GM10248 (cell line): Measurements from ENCODE around the gene ZNF674.

Experiments used
- CTCF ChIA-PET: fragments of 300-600 bp; sonication (Branson Sonifier 250); formaldehyde crosslinking; extraction: SDS; loops from one replicate; lab custom pipeline; 2021; ENCODE audit warnings: antibody characterized with exemption; lab: Yijun Ruan, JAX
- POLR2A ChIA-PET: fragments of 350-650 bp; sonication (Branson Sonifier 250); formaldehyde crosslinking; extraction: SDS; loops from one replicate; lab custom pipeline; 2020; ENCODE audit warnings: antibody characterized with exemption; lab: Yijun Ruan, JAX
- DNase-seq: peaks from one replicate; pipeline ENCODE4 v3.0.0; 2012; ENCODE audit errors: extremely low spot score
- TF ChIP-seq, protein P1 (sequence below): IDR thresholded peaks from 2 replicates; pipeline ENCODE4 v1.5.1; 2012; ENCODE audit warnings: mild to moderate bottlenecking, low read depth; ENCODE audit errors: extremely low read depth, missing control alignments, control extremely low read depth

The ZNF674 gene

DNA sequence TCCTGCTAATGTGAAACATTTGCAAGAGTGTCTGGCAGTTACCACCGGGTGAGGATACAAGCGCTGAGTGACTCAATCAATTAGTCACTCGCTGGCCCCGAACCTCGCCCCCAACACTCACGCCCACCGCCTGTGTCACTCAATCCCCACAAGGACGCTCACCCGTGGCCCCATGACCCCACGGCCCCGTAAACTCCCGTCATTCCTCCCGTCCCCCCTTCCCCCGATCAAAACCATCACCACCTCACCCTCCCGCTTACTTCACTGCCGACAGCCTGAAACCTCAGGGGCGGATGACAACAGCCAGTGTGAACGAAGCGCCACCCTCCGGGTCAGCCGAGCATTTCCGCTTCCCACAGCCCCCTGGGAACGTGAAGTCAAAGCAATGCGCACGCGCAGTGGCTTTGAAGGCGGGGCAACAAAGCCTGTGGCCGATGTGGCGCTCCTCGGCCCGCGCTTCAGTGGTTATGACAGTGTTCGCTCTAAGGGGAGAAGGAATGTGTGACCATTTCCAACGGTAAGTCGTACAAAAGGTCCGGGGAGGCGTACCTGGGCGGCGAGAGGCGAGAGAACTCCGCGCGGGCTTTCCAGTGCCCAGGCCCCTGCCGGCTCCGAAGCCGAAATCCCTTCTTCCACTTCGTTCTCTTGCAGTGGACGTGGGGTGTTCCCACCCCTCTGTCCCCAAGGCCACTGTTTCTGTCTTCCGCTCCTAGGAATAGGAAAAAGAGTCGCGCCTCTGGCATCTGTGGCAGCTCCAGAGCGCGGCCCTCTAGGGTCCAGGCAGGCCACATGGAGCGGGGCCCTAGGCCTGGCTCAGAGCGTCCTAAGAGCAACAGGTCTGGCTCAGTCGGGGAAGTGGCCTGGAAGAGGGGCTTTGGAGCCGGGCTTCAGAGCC is at the start of gene ZNF674:
ZNF674 (minus strand) TSS at position 311 of the 895 bp plus-strand sequence. CDS start 3,334 bp downstream, outside the sequence.
- TF ChIP-seq, protein P1, sequence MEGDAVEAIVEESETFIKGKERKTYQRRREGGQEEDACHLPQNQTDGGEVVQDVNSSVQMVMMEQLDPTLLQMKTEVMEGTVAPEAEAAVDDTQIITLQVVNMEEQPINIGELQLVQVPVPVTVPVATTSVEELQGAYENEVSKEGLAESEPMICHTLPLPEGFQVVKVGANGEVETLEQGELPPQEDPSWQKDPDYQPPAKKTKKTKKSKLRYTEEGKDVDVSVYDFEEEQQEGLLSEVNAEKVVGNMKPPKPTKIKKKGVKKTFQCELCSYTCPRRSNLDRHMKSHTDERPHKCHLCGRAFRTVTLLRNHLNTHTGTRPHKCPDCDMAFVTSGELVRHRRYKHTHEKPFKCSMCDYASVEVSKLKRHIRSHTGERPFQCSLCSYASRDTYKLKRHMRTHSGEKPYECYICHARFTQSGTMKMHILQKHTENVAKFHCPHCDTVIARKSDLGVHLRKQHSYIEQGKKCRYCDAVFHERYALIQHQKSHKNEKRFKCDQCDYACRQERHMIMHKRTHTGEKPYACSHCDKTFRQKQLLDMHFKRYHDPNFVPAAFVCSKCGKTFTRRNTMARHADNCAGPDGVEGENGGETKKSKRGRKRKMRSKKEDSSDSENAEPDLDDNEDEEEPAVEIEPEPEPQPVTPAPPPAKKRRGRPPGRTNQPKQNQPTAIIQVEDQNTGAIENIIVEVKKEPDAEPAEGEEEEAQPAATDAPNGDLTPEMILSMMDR: peak; percentile 38
- ChIA-PET POLR2A (no interaction called here), CTCF (interaction anchor here (0.8 kb wide), 1 partner anchor 19 kb away, joined by 3 read pairs; no protein-coding TSS in a partner anchor)

DNA sequence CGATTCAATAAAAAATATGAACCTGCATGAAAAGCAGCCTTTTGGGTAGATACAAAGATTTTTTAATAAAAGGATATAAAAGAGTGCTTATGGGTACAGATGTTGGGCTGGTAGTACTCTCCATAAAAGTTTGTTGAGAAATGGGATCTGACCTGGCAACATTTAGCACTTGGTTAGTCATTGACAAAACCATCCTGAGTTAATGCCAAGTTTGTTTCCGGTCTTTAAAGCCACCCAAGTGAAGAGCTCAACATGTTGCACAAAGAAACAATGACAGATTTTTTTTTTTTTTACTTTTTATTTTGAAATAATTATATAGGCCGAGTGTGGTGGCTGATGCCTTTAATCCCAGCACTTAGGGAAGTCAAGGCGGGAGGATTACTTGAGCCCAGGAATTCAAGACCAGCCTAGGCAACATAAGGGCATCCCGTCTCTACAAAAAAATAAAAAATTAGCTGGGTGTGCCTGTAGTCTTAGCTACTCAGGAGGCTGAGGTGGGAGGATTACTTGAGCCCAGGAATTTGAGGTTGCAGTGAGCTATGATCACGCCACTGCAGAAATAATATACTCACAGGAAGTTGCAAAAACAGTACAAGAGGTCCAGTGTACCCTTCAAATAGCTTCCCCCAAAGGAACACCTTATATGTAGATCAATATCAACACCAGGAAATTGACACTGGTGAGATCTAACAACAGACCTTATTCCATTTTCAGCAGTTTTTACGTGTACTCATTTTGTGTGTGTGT is 44.9 kb upstream of the ZNF674 start:
- ChIA-PET CTCF (interaction anchor here (0.9 kb wide), 1 partner anchor 10 kb away, joined by 3 read pairs; no protein-coding TSS in a partner anchor), POLR2A (no interaction called here)
- DNase-seq: no peak
- TF ChIP-seq, protein P1: no peak

More for the DNA sequence above, at the start of gene ZNF674:
- DNase-seq: peak; percentile 89

DNA sequence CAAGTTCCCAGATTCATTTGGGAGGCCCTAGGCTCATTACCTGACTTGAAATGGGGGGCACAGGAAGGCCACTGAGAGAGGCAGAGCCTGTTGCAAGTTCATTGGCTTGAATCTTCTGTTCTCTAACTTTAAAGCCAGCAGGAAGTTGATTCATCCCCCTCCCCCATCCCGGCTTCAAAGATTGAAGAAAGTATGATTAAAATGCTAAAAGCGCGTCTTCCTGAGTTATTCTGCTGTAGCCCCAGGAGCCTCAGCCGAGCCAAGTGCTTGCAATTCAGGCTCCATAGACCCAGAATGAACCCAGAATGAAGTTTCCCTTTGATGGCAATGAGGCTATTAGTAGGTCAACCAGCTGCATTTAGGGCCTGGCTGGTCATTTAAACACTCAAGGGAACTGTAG is 43.0 kb upstream of the ZNF674 start:
- POLR2A ChIA-PET: no interaction called here
- TF ChIP-seq, protein P1: no peak
- no peak for DNase-seq
- CTCF ChIA-PET: interaction anchor here (1.5 to 1.7 kb wide), 2 partner anchors 11 to 113 kb away, joined by 3 to 4 read pairs; no protein-coding TSS in a partner anchor

DNA sequence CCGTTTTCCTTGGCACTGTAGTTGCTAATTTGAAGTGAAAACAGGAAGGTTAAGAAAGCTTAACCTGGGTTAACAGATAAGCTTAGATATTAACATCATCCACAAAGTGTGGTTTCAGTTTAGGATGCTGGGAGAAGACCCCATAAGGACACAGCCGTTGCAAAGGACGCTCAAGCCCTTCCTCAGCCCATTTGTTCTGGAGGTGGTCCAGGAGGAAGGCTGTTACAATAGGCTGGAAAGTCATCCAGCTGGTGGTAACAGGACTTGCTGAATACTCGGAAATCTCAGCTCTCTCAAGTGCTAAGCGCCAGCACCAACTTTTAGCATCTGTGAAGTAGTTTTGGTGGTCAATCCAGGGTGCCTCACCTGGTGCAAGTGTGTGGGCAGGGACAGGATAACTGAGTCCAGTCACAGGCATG is 42.5 kb upstream of the ZNF674 start:
- POLR2A ChIA-PET: no interaction called here
- TF ChIP-seq, protein P1: no peak
- CTCF ChIA-PET: interaction anchor here (1.5 to 1.9 kb wide), 4 partner anchors 10 to 113 kb away, joined by 3 to 8 read pairs (median 4); no protein-coding TSS in a partner anchor
- no peak for DNase-seq

DNA sequence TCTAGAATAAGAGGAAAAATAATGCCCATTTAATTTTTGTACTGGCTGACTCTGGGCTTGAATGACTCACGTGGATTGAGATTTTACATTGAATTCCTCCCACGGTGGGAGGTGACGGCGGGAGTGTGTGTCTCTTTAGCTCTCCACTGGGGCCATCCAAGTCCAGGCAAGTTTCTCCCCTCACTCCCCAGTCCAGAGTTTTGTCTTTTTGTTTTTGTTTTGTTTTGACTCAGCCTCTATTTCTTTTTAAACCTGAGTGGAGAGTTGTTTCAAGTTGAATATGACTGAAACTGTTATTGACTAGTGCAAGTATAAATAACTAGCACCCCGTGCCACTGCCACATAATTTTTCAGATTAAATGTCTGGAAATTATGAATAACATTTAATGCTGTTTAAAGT is 41.9 kb upstream of the ZNF674 start:
- CTCF ChIA-PET: interaction anchor here (1.5 to 1.9 kb wide), 4 partner anchors 10 to 114 kb away, joined by 3 to 8 read pairs (median 4); no protein-coding TSS in a partner anchor
- POLR2A ChIA-PET: interaction anchor here (1.1 kb wide), 1 partner anchor 25 kb away, joined by 3 read pairs; no protein-coding TSS in a partner anchor
- peak; percentile 37 for DNase-seq
- TF ChIP-seq, protein P1: no peak

DNA sequence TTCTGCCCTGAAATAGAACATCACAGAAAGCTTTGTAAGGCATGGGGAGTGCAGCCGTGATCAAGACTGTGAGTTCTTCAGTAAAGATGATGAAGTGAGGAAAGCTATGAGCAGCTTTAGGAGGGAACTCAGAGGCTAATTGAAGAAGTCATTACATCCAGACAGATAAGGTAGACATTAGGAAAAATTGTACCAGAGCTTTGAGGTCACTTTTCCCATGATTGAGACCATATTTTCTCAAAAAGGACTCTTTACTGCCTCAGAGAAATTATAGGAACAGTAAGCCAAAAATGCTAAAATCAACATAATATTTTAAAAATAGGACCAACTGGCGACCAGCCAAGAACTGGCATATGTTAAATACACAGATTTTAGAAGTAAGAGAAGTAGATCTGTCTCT is 39.5 kb upstream of the ZNF674 start:
- CTCF ChIA-PET: no interaction called here
- TF ChIP-seq, protein P1: no peak
- POLR2A ChIA-PET: no interaction called here
- no peak for DNase-seq
